GM19035 (cell line): ENCODE data around the gene MOGAT2.

ENCODE experiments used
- ATAC-seq: cut with Tn5 transposase; IDR thresholded peaks from one replicate; pipeline ENCODE4 v1.9.1; 2021; ENCODE audit not compliant: unreplicated experiment

MOGAT2 gene

DNA sequence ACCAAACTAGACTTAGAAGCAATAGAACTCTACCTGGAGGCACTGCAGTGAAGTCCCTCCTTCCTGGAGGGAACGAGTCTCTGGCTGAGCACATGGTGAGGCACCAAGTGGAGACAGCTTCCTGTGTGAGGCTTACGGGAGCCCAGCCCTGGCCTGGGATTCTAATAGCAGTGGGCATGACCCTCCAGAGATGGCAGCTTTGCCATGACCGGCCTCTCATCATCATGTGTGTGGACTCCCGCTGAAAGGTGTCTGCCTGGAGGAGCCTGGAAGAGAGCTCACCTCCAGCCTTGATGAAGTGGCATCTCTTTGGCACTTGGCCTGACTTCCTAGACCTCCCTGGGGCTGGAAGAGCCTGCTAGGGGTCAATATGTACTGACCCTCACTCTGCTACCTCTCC lies 58.9 kb downstream of the MOGAT2 start:
- ATAC-seq = no peak

GRCh38 chr11:75777461-75778110 lies 59.9 kb downstream of the MOGAT2 start:
- ATAC-seq = no peak

DNA sequence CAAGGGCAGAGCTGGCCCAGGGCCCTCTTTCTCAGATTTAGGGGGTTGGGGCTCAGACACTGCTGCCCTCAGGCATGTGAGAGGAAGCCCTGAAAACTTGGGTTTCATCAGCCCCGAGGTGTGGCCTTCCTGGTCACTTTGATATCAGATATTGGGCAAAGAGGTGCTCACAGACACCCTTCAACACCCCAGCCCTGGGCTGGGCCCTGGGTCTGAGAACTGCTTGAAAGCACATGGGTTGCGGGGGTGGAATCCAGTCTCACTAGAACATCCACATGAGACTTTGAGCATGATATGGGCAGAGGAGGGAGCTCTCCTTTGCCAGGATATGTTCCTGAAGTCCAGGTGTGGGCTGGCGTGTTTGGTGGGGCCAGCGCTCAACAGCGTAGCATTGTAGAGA lies 61.3 kb downstream of the MOGAT2 start:
- ATAC-seq = no peak

GRCh38 chr11:75779960-75780359 lies 62.3 kb downstream of the MOGAT2 start:
- ATAC-seq = no peak

DNA sequence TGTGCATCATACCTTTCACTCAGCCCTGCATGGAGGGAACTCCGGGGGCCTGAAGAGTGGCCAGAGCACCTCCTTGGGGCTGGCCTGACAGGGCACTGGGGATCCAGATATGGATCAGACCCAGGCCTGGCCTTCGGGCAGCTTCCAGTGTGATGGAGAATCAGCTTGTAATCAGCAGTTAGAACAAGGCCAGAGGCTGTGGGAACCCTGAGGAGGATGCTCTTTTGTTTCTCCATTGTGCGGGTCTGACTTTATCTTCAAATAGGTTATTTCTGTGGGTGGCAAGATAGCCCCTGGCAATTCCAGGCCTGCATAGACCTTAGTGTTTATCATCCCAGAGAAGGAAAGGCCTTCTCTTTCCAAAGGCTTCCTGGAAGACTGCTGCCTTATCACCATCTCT lies 63.2 kb downstream of the MOGAT2 start:
- ATAC-seq = no peak

- no peak for ATAC-seq
These were observed 63.7 kb downstream of the MOGAT2 start for GRCh38 chr11:75781296-75781695.

- no peak for ATAC-seq
These were observed 64.2 kb downstream of the MOGAT2 start for GRCh38 chr11:75781831-75782230.
